Measurements from ENCODE around the gene RPL13.
"Not testable (repeated sequence)": the region's sequence is repeated elsewhere in the genome, so short reads cannot be mapped to it uniquely, and the experiment has no call there.

RPL13 gene

DNA sequence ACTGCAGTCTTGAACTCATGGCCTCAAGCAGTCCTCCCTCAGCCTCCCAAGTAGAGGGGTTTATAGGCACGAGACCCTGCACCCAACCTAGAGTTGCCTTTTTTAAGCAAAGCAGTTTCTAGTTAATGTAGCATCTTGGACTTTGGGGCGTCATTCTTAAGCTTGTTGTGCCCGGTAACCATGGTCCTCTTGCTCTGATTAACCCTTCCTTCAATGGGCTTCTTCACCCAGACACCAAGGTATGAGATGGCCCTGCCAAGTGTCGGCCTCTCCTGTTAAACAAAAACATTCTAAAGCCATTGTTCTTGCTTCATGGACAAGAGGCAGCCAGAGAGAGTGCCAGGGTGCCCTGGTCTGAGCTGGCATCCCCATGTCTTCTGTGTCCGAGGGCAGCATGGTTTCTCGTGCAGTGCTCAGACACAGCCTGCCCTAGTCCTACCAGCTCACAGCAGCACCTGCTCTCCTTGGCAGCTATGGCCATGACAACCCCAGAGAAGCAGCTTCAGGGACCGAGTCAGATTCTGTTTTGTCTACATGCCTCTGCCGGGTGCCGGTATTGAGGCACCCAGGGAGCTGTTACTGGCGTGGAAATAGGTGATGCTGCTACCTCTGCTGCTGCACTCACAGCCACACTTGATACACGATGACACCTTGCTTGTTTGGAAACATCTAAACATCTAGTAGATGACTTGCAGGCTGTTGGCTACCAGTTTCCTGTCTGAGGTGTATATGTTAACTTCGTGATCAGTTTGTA lies 3.3 kb downstream of the RPL13 start:
- DNase-seq (ENCODE audit: low read depth in 2 of 2), result no peak

DNA sequence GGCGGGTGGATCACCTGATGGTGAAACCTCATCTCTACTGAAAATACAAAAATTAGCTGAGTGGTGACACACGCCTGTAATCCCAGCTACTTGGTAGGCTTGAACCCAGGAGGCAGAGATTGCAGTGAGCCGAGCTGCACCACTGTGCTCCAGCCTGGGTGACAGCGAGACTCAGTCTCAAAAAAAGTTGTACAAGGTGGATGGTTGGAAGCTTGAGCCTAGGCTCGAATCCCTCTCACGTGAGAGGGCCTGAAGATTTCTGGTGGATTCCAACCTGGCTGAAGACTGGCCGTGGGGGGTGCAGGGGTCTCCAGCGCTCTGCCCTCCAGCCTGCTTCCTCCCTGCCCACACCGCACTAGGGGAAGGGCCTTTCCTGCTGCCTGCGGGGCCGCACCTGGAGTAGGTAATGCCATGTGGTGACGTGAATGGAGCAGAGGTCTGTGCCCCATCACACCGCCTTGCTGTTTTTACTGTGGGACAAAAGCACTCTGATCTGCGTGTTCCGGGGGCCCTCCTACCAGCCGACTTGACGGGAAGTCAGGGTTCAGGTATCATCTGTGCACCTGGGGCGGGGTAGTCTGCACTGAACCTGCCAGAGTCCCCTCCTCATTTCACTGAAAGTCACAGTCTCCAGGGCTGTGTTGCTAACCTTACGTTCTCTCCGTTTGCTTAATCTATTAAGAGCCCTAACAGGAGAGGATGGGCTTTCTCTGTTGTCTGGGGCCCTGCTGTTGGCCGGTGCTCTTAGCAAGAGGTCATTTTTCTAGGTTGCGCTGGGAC lies 4.2 kb downstream of the RPL13 start:
- no peak for DNase-seq (ENCODE audit: low read depth in 2 of 2)

DNA sequence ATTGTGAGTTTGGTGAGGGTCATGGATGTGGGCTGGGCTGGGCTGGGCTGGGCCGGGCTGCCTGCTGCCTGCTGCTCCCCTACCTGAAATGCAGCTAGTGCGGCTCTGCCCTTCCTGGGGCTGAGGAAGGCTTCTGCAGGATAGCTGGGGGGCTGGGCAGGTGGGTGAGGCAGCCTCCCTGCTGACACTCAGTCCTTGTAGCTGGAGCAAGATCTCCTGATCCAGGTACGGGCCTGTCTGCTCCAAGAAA lies 4.7 kb downstream of the RPL13 start:
- no peak for DNase-seq (ENCODE audit: low read depth in 2 of 2)

DNA sequence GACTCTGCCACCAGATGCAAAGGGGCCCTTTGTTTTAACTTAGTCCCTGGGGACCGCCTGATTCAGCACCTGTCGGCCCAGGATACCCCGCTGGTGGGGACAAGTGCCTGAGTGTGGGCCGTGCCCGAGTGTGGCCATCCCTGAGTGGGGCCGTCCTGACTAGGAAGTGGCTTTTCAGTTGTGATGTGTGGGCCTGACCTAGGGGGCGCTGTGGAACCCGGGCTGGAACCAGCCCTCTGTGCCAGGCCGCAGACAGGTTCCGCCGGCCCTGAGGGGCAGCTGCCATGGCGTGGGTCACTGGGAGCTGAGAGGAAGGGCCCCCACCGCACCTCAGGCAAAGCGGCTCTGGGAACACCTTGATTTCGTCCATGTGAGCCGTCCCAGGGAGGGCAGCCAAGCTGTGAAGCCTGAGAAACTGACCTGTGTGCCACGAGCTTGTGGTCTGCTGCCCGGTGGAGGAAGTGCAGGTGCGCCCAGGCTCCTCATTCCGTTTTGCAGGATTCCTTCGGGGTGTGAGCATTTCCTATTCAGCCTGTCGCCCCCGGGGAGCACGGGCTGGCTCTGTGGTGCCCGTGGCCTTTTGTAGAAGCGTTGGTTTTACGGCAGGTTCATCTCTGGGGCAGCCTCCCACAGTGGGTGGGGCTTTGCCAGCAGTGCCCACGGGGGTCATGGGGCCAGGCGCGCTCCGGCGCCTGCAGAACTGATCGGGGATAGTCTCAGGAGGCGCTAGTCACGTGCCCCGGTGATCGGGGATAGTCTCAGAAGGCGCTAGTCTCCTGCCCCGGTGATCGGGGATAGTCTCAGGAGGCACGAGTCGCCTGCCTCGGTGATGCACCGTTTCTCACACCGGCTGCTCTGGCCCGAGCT lies 5.3 kb downstream of the RPL13 start:
- peak; percentile 14 to 16 for DNase-seq (ENCODE audit: low read depth in 2 of 2)

DNA sequence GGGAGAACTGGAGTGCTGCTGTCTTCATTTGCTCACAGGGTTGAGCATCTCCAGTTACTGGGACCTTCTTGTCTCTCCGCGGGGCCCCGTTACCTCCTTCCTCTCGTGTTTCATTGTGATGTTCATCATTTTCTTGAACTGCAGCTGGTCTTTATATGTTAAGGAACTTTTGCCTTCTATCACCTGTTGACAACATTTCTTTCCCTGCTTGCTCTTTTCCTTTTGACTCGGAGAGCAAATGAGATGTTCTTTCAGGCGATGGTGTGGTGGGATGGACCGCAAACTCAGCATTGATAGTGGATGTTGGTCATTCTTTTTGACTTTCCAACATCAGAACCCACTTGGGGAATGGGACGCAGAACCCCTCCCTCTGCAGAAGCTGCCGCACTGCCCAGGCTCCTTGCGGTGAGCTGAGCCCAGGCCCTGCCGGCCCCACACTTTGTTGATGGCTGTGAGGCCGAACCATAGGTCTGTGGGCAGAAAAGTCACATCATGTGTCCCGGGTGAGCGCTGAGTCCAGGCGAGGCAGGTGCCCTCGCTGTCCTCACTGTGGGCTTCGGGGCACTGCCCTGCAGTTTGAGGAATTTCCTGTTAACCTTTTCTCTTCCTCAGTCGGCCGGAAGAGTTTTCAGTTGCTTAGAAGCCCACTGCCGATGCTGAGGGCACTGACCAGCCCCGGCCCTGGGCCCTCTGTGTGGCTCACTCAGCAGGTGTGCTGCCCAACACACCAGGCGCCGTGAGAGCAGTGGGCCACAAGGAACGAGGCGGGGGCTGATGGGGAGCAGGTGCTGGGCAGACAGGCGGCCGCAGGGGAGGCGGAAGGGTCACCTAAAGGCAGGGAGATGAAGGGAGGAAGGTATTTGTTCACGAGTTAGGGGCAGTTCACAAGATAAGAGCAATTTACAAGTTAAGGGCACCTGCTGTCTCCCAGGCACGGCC lies 7.4 kb downstream of the RPL13 start:
- no peak for DNase-seq (ENCODE audit: low read depth in 2 of 2)

DNA sequence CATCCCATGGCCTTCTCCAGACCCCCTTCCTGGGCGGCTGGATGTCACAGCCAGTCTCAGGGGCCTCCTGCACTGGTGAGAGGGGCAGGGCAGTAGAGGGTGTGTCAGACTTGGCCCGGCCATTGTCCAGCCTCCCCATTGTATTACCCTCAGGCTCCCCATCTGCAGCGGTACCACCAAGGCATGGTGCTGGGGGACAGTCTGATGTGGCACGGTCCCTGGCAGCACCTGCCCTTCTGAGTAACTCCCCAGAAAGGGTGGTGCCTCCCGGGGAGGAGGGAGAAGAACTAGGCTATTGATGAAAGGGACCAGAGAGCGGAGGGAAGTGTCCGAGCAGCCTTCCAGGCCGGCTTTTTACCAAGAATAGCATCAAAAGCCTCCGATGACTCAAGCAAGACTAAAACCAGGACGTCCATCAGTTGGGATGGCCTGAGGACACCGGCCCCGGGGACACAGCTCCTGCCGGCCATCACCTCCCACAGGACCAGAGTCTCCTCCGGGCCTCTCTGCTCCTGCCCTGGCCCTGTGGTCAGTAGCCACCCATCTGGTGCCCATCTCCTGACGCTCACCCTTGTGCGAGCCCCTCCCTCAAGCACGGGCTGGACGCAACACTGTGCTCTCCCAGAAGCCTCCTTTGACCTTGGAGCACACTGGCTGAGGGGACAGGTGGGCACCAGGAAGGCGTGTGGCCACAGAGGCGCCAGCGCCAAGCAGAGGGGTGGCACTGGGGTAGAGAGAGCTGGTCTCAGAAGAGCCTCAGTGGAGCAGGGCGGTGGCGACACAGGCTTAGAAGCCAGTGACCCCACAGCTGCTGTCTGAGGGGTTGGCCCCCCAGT lies 9.2 kb downstream of the RPL13 start:
- no peak for DNase-seq (ENCODE audit: low read depth in 2 of 2)

DNA sequence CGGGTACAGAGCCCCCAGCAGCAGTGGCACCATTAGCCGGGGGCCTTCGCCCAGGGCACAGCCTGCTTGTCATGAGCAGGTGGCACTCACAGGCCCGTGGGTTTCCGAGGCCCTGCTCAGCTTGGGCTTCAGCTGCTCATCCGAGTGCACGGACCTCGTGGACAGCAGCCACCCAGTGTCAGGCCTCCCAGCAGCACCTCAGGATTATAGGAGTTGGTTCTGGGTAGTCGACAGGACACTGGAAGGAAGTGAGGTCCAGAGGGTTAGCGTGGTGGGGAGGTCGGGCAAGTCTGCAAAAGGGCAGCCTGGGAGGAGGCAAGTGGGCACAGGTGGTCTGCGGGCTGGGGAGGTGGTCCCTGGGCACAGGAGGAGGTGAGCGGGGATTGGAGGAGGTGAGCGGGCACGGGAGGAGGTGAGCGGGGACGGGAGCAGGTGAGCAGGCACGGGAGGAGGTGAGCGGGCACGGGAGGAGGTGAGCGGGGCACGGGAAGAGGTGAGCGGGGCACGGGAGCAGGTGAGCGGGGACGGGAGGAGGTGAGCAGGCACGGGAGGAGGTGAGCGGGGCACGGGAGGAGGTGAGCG lies 10.0 kb downstream of the RPL13 start:
- DNase-seq (ENCODE audit: low read depth in 2 of 2), result no peak

DNA sequence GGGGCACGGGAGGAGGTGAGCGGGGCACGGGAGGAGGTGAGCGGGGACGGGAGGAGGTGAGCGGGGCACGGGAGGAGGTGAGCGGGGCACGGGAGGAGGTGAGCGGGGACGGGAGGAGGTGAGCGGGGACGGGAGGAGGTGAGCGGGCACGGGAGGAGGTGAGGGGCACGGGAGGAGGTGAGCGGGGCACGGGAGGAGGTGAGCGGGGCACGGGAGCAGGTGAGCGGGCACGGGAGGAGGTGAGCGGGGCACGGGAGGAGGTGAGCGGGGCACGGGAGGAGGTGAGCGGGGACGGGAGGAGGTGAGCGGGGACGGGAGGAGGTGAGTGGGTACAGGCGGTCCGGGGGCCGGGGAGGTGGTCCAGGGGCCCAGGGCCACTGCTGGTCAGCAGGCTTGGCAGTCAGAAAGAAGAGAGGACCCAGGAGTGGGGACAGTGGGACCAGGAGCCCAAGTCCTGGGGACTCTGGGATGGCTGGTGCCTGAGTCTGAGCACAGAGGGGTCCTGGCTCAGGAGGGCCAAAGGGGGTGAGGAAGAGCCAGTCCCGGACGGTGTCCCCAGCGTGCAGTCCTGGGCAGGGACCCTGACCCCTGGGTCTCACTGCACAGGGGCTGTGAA lies 10.6 kb downstream of the RPL13 start:
- DNase-seq (ENCODE audit: low read depth in 2 of 2), result not testable (repeated sequence)

DNA sequence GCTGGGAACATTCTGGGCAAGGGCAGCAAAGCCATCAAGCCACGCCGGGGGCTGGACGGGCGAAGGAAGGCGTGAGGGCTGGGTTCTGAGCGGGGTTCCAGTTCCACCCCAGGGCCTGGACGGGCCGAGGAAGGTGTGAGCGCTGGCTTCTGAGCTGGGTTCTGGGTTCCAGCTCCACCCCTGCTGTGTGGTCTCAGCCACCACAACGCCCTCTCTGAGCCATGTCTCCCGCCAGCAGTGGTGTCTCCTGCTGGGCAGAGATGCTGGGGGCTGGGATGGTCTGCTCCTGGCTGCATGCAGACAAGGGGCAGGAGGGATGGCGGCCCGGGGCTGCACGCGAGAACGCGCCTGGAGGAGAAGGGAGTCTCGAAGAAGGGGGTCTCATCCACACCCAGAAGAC lies 11.2 kb downstream of the RPL13 start:
- no peak for DNase-seq (ENCODE audit: low read depth in 2 of 2)

DNA sequence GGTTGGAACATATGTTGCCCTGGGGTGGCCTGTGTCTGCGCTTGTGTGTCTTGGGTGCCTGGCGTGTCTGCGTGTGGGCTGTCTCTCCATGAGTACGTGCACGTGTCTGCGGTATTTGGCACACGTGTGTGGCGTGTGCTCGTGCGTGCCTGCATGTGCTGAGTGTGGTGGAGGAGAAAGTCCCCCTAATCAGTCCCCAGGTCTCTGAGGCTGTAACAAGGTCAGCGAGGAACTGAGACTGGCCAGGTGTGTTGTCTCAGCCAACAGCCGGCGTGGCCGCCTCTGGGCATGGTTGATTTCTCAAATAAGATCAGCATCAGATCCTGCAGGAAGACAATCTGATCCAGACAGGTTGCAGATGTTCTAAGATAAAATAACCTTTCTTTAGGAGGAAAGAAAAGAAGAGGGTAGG lies 11.6 kb downstream of the RPL13 start:
- DNase-seq (ENCODE audit: low read depth in 2 of 2), result no peak

DNA sequence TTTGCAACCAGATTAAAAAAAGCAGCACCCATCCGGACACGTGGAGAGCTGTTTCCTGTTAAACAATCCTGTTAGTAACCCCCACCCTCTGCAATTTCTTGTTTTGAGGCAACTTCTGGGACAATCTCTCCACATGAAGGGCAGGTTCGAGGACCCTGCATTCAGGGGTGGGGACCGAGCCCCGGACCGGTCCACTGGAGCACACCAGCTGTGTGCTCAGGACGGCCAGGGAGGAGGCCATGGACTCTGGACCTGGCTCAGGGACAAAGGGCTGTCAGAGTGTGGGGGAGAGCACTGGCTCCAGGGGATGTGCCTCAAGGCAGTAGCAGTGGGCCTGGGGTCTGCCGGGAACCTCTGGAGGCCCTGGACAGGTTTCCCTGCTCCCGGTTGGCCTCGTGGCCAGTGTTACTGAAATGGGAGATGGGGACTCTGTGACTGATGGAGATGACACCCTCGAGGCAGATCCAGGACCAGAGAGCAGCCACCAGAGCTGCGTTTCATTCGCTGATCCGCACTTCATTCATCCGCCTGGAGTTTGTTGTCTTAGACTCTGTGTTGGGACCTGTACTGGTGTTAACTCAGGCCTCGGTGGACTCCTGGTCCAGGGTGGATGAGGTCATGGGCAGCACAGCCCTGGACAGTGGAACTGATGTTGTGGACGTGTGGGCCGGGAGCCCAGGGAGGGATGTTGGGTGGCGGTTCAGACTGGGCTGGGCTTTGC lies 12.2 kb downstream of the RPL13 start:
- DNase-seq (ENCODE audit: low read depth in 2 of 2), result no peak

DNA sequence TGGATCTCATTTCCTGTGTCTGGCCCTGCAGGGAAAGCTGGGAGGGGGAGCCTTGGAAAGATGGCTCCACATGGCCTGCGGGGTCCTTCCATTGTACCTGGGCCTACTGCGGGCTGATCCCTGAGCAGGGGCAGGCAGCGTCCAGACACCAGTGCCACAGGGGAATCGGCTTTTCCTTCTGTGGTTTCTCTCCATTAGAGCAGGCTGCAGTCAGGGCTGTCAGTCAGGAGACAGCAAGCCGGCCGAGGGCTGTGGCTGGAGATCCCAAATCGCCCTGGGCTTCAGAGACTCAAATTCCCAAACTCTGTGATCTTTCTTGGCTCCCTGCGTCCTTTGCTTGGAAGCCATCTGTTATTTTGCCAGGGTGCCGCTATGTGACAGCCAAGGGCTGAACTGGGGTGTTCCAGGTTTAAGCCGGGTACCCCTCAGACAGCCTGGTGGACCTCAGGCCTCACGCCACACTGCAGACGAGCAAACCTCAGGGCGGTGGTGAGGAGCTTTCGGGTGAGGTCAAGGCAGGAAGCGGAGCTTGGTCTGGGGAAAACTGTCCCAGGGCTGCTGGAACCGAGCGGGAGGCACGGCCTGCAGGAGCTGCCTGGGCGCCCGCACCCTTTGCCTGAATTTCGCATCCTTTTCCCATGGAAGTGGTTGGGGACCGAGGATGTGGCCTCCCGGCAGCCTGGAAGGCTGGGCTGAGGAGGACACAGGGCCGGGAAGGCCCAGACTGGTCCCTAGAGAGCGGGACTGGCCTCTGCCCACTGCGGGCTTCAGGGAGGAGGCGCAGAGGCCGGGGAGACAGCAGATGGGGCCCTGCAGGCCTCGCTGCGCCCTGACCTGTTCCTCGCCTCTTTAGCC lies 13.6 kb downstream of the RPL13 start:
- no peak for DNase-seq (ENCODE audit: low read depth in 2 of 2)

DNA sequence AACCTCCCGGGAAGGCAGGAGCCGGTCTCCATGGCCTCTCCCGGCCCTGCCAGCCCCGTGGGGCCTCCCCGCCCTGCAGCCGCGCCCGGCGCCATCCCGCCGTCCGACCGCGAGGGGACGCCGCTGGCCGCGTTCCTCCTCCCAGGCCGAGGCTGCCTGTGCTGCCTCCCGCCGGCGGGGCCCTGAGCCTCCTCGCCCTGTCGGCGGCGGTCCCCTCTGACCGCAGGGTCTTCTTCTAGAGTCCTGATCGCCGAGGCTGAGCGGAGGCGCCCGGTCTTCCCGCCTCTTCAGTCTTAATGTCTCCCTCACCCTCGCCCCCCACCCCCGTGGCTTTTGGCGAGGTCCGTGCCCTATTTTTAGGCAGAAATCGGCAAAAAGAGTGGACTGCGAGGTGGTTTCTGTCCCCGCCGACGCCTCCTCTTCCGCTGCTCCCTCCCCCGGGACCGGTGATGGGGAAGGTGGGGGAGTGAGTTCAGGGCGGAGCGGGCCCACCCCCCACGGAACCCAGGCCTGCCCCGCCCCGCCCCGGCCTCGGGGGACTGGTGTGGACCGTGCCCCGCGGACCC lies 14.3 kb downstream of the RPL13 start:
- DNase-seq (ENCODE audit: low read depth in 2 of 2), result no peak

DNA sequence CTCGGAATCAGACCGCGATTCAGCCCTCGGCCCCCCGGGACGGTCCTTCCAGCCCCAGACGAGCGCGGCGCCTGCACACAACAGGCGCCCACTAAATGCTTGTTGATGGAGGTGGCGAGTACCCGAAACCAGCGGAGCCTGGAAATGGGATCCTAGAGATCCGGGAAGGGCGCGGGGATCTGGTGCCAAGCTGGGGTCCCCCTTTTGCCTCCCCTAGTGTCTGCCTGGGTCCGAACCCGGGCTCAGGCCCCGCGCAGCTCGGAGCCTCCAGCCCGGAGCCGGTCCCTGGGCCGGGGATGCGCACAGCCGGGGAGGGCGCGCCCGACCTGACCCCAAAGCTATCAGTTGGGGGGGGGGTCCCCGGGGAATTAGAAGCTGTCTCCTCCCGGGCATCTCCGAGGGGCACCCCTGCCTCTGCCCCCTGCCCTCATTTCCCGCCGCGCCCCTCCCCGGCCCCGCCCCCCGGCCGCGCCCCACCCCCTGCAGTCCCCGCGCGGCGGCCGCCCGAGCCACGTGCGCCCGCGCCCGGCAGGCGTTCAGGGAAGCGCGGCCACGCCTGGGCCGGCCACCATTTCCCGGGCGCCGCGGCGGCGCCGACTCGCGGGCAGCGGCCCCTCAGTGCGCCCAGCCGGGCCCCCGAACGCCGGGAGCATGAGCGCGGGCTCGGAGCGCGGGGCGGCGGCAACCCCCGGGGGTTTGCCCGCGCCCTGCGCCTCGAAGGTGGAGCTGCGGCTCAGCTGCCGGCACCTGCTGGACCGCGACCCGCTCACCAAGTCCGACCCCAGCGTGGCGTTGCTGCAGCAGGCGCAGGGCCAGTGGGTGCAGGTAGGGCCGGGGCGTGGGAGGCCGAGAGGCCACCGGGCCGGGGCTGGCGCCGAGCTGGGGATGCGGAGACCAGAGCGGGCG lies 15.0 kb downstream of the RPL13 start, which contains the start of gene CPNE7:
Gene CPNE7, plus strand, starts transcription at position 512 of the 906 bp plus-strand sequence. Its CDS starts 140 bp downstream, at position 652.
- no peak for DNase-seq (ENCODE audit: low read depth in 2 of 2)

DNA sequence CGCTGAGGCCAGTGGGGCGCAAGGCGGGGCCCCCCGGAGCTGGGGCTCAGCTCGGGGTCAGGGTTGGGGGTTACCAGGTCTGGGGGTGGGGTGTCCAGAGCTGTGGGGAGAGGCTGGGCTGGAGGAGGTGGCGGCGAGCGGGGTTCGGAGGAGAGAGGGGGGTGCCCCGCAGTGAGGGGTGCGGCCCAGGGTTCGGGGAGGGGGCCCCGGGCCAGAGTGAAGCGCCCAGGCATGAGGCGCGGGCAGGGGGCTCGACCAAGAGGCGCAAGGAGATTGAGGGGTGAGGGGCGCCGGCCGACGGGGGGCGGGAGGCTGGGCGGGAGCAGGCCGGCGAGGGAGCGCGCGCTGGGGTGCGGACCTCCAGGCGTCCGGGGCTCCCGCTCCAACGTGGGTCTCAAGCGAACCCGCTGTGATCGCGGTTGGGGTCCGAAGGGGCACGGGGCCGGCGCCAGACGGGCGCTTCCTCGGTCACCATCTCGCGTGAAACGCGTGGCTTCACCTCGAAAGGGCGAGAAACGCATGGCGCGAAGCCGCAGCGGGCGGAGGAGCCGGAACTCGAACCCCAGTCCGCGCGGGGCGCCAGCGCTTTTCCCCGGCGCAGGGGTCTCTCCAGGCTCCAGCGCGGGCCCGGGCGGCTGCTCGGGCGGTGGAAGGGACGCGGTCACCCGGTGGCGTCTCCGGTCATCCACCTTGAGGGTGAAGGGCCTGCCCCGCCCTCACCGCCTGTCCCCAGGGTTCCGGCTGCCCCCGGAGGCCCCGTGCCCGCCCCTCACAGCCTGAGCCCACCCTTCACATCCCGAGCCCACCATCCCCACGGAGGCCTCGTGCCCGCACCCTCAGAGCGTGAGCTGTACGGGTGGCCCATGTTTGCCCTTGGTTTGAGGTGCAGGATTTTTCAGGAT lies 15.9 kb downstream of the RPL13 start:
- no peak for DNase-seq (ENCODE audit: low read depth in 2 of 2)
